Hepatocyte (in vitro differentiated cells): ENCODE measurements around the gene CHAT. TPM values are rescaled to one million over a fixed set of nuclear protein-coding genes. Genes with fewer than 3 reads are reported as not detected.

Experiments
- DNase-seq: peaks from one replicate; pipeline ENCODE4 v3.0.0-alpha.2; 2016; ENCODE audit warnings: low spot score
- H2AFZ ChIP-seq: fragments of 200-600 bp; sonication (generic); 2 replicates; pipeline ENCODE4 v1.6.0; 2016; ENCODE audit warnings: antibody characterized with exemption, mild to moderate bottlenecking
- H3K27ac ChIP-seq: fragments of 200-600 bp; sonication (generic); 2 replicates; pipeline ENCODE4 v1.5.1; 2016; ENCODE audit warnings: mild to moderate bottlenecking
- H3K27me3 ChIP-seq: fragments of 200-600 bp; sonication (generic); 2 replicates; pipeline ENCODE4 v1.6.1; 2016
- H3K36me3 ChIP-seq: fragments of 200-600 bp; sonication (generic); replicated peaks from 2 replicates; pipeline ENCODE4 v1.5.1; 2016; ENCODE audit warnings: low read depth; ENCODE audit not compliant: insufficient read depth
- H3K4me1 ChIP-seq: fragments of 200-600 bp; sonication (generic); 2 replicates; pipeline ENCODE4 v1.5.1; 2016; ENCODE audit warnings: mild to moderate bottlenecking, moderate library complexity; ENCODE audit not compliant: insufficient read depth
- H3K4me2 ChIP-seq: fragments of 200-600 bp; sonication (generic); 2 replicates; pipeline ENCODE4 v1.6.0; 2016
- H3K4me3 ChIP-seq: fragments of 200-600 bp; sonication (generic); 2 replicates; pipeline ENCODE4 v1.5.1; 2016; ENCODE audit warnings: mild to moderate bottlenecking
- H3K79me2 ChIP-seq: fragments of 200-600 bp; sonication (generic); 2 replicates; pipeline ENCODE4 v1.6.0; 2017; ENCODE audit warnings: mild to moderate bottlenecking
- H3K9me2 ChIP-seq: fragments of 200-600 bp; sonication (generic); replicated peaks from 2 replicates; pipeline ENCODE4 v1.6.0; 2017; ENCODE audit warnings: mild to moderate bottlenecking; ENCODE audit not compliant: insufficient read depth
- H3K9me3 ChIP-seq: fragments of 200-600 bp; sonication (generic); 2 replicates; pipeline ENCODE4 v1.5.1; 2016; ENCODE audit warnings: low read depth, mild to moderate bottlenecking
- H4K20me1 ChIP-seq: fragments of 200-600 bp; sonication (generic); 2 replicates; pipeline ENCODE4 v1.6.0; 2016; ENCODE audit warnings: mild to moderate bottlenecking; ENCODE audit not compliant: insufficient read depth, poor library complexity, severe bottlenecking
- EZH2 ChIP-seq: fragments of 200-600 bp; sonication (generic); IDR thresholded peaks from 2 replicates; pipeline ENCODE4 v1.6.1; 2016; ENCODE audit warnings: antibody characterized with exemption, mild to moderate bottlenecking, borderline replicate concordance
- EZH2phosphoT487 ChIP-seq: fragments of 200-600 bp; sonication (generic); IDR thresholded peaks from one replicate; pipeline ENCODE4 v1.6.1; 2018; ENCODE audit warnings: antibody characterized with exemption, mild to moderate bottlenecking, low read depth, moderate library complexity; ENCODE audit not compliant: unreplicated experiment, severe bottlenecking
- WGBS: methylation state at CpG from one replicate; pipeline ENCODE4 v1.1.6; 2016; ENCODE audit warnings: low lambda C conversion rate; ENCODE audit errors: missing lambda C conversion rate; 5-methylcytosine and 5-hydroxymethylcytosine counted together
- polyA plus RNA-seq: library from polyadenylated mRNA; unstranded; fragments of >200 nt; fragmentation: Nextera tagmentation; extraction: Ambion mirVana; gene quantifications from 2 replicates; pipeline ENCODE4 v1.2.1, GENCODE V29; 2016
- total RNA-seq: library from RNA; depleted of rRNA; stranded (reverse); fragments of >200 nt; gene quantifications from 2 replicates; pipeline ENCODE4 v1.2.3, GENCODE V29; 2014
- TF ChIP-seq, protein P1 (sequence below): fragments of 200-600 bp; sonication (generic); IDR thresholded peaks from 2 replicates; pipeline ENCODE4 v1.5.1; 2016; ENCODE audit warnings: antibody characterized with exemption, mild to moderate bottlenecking; ENCODE audit not compliant: poor library complexity

The CHAT gene
- total and polyA plus RNA-seq, 2 experiments from 2014 or later, result 0.27 TPM; not detected in 1

DNA sequence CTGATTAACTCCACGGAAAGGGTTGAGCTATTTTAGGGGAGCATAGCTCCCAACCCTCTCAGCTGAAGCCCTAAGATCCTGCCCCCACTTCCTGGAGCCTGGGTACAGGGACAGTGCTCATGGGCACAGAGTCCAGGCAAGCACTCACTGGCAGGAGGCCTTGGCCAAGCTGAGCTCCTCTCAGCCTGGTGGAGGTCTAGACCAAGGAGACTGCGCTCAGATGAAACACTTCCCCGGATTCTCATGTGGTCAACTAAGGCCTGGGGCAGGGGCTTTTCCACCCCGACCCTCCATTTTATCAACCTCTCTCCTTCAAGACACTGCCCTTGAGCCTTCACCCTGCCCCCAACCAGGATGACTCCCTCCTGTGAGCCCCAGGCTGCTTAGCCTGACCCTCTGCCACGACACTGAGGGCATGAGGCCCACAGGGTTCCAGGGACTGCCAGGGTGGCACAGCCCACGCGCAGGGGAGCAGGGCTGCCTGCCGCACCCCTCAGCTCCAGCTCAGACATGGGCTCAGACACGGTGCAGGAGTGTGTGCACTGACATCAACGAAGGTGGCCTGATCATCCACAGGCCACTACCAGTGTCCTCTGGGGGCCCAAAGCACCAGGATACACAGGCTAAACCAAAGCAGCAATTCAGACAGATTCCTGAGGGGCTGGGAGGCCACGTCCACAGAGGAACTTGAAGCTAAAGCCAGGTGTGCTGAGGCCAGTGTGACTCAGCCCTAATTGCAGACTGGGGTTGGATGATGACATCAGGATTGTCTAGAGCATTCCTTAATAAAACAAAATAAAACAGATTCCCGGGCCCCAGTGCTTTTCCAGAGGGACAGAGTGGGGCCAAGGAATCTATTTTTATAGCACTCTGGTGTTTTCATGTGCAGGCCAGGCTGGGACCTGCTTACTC, 18.8 kb downstream of the CHAT start:
- Histone ChIP-seq H4K20me1 (no peaks in the 10 kb centered on the region), H3K27ac (no peak overlapping the region), H3K4me1 (no peaks in the 10 kb centered on the region), H3K9me2 (no peaks in the 10 kb centered on the region), H3K36me3 (no peaks in the 10 kb centered on the region), H3K4me3 (no peak overlapping the region), H3K9me3 (no peaks in the 10 kb centered on the region), H3K4me2 (no peak overlapping the region), H3K79me2 (no peaks in the 10 kb centered on the region), H2AFZ (no peak overlapping the region), H3K27me3 (peaks cover 16% of the 10 kb centered on the region)
- no peak for DNase-seq
- 67% methylated on average over 12 of the region's 12 CpGs for WGBS
- TF ChIP-seq EZH2phosphoT487, result no peak
- TF ChIP-seq EZH2, result no peak
- TF ChIP-seq, protein P1, sequence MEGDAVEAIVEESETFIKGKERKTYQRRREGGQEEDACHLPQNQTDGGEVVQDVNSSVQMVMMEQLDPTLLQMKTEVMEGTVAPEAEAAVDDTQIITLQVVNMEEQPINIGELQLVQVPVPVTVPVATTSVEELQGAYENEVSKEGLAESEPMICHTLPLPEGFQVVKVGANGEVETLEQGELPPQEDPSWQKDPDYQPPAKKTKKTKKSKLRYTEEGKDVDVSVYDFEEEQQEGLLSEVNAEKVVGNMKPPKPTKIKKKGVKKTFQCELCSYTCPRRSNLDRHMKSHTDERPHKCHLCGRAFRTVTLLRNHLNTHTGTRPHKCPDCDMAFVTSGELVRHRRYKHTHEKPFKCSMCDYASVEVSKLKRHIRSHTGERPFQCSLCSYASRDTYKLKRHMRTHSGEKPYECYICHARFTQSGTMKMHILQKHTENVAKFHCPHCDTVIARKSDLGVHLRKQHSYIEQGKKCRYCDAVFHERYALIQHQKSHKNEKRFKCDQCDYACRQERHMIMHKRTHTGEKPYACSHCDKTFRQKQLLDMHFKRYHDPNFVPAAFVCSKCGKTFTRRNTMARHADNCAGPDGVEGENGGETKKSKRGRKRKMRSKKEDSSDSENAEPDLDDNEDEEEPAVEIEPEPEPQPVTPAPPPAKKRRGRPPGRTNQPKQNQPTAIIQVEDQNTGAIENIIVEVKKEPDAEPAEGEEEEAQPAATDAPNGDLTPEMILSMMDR, result no peak

DNA sequence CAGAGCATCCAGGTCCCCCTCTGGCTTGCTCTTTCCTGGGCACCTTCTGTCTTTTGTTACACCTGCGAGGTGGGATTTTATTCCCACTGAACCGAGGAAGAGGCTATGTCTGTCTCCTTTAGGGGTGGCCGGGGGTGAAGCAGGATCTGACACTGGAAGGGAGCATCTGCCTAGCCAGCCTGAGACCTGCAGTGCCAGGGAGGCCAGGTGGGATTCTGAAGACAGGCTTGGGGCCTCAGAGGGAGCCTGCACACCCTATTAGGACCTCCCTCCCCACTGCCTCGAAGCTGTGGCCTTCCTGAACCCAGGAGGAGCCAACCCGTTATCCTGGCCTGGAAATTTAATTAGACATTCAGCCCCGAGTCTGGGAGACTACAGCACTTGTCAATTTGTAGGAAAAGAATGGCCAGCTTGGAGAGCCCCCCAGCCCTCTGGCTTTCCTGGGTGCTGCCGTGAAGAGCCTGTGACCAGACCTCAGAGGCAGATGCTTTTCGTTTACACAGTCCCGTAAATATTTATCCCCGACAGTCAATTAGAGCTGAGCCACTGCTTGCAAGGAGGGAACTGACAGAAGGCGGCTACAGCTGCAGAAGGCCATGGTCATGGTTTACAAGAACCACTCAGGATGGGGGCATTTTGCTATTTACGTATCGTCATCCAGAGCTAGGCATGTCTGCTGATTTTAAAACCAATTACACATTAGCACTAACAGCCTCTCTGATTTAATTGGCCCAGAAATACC, 19.7 kb downstream of the CHAT start:
- Histone ChIP-seq H3K4me1 (no peaks in the 10 kb centered on the region), H3K9me3 (no peaks in the 10 kb centered on the region), H2AFZ (no peak overlapping the region), H3K27me3 (peaks cover 24% of the 10 kb centered on the region), H3K4me3 (no peak overlapping the region), H3K79me2 (no peaks in the 10 kb centered on the region), H4K20me1 (no peaks in the 10 kb centered on the region), H3K9me2 (no peaks in the 10 kb centered on the region), H3K36me3 (no peaks in the 10 kb centered on the region), H3K27ac (no peak overlapping the region), H3K4me2 (no peak overlapping the region)
- no peak for TF ChIP-seq EZH2
- TF ChIP-seq EZH2phosphoT487, result no peak
- TF ChIP-seq, protein P1, result no peak
- whole genome bisulfite sequencing, result 49% methylated on average over 13 of the region's 13 CpGs
- DNase-seq, result no peak

DNA sequence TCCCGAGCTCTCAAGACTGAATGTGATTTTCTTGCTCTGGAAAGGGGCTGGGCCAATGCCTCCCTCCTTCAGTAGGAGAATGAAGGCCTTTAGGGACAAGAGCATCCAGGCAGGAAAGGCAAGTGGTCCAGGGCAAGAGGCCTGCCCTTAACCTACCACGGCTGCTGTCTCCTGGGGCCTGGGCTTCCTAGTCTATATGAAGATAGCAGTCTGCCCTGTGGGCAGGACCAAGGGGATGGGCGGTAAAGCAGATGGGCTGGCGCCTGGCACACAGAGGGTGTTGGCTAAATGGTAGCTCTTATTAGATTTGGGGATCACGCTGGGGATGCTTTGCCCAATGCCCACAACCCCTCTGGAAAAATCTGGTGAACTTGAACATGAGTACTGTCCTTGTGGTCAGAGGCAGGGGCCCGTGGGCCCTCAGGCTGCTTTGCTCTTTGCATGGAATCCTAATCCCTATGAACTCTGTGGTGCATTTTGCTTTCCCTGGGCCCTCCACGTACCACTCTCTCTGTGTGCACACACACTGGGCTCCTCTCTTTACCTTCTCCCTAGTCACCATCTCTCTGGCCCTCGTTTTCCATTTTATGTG, 20.3 kb downstream of the CHAT start:
- H3K79me2 ChIP-seq, result no peaks in the 10 kb centered on the region
- no peaks in the 10 kb centered on the region for H3K4me1 ChIP-seq
- WGBS, result 77% methylated on average over 8 of the region's 8 CpGs
- TF ChIP-seq, protein P1, result no peak
- TF ChIP-seq EZH2phosphoT487 (no peak), EZH2 (no peak)
- H3K4me3 ChIP-seq, result no peak overlapping the region
- H3K27me3 ChIP-seq, result peaks cover 31% of the 10 kb centered on the region
- no peak overlapping the region for H2AFZ ChIP-seq
- no peaks in the 10 kb centered on the region for H3K36me3 ChIP-seq
- no peak for DNase-seq
- H3K9me3 ChIP-seq, result no peaks in the 10 kb centered on the region
- H3K27ac ChIP-seq, result no peak overlapping the region
- no peaks in the 10 kb centered on the region for H4K20me1 ChIP-seq
- no peak overlapping the region for H3K4me2 ChIP-seq
- no peaks in the 10 kb centered on the region for H3K9me2 ChIP-seq
